ENCODE measurements around the gene CDHR5. TPM values are rescaled to one million over a fixed set of nuclear protein-coding genes. Genes with fewer than 3 reads are reported as not detected.

Gene CDHR5
- total RNA-seq, 2 experiments from 2014 or later, result not detected

- Mint-ChIP-seq H3K27me3 (no peaks in the 10 kb centered on the region), H3K36me3 (ENCODE audit: low read depth) (peaks cover 46% of the 10 kb centered on the region), H3K27ac (no peak overlapping the region), H3K4me3 (no peak overlapping the region), H3K9me3 (no peaks in the 10 kb centered on the region), H3K4me1 (ENCODE audit: low read depth) (peaks cover 27% of the 10 kb centered on the region)
- POLR2A ChIA-PET, result interaction anchor here (1.0 kb wide), 1 partner anchor 42 kb away, joined by 3 read pairs; no protein-coding TSS in a partner anchor
- DNase-seq (no peak), ATAC-seq (no peak)
- intact Hi-C loops (cut with micrococcal nuclease), result no loop called here
- CTCF ChIA-PET, result no interaction called here
- no peak for TF ChIP-seq CTCF (IDR thresholded peaks at IDR 0.05)
Measured at GRCh38 chr11:592501-592900, 32.3 kb downstream of the CDHR5 start.

GRCh38 chr11:590997-591396 lies 33.8 kb downstream of the CDHR5 start:
- no peak for ATAC-seq
- Mint-ChIP-seq H3K9me3 (no peaks in the 10 kb centered on the region), H3K27me3 (no peaks in the 10 kb centered on the region), H3K27ac (no peak overlapping the region), H3K4me1 (ENCODE audit: low read depth) (peaks cover 33% of the 10 kb centered on the region), H3K4me3 (no peak overlapping the region), H3K36me3 (ENCODE audit: low read depth) (peaks cover 50% of the 10 kb centered on the region)
- intact Hi-C loops (cut with micrococcal nuclease), result no loop called here
- ChIA-PET POLR2A (no interaction called here), CTCF (no interaction called here)
- no peak for DNase-seq
- no peak for TF ChIP-seq CTCF (IDR thresholded peaks at IDR 0.05)

DNA sequence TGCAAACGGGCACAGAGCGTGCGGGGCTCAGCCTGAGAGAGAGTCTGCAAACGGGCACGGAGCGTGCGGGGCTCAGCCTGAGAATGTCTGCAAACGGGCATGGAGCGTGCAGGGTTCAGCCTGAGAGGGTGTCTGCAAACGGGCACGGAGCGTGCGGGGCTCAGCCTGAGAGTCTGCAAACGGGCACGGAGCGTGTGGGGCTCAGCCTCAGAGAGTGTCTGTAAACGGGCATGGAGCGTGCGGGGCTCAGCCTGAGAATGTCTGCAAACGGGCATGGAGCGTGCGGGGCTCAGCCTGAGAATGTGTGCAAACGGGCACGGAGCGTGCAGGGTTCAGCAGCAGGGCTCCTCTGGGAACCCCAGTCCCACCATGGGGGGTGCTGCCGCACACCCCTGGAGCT lies 35.0 kb downstream of the CDHR5 start:
- no peak overlapping the region for H3K4me3 Mint-ChIP-seq
- no peak overlapping the region for H3K27ac Mint-ChIP-seq
- H3K36me3 Mint-ChIP-seq (ENCODE audit: low read depth), result peaks cover 47% of the 10 kb centered on the region
- ChIA-PET CTCF (interaction anchor here (1.1 kb wide), 1 partner anchor 206 kb away, joined by 3 read pairs; no protein-coding TSS in a partner anchor), POLR2A (interaction anchor here (1.0 kb wide), 1 partner anchor 14 kb away, joined by 4 read pairs; no protein-coding TSS in a partner anchor)
- intact Hi-C loops (cut with micrococcal nuclease), result no loop called here
- ATAC-seq (no peak), DNase-seq (no peak)
- H3K9me3 Mint-ChIP-seq, result no peaks in the 10 kb centered on the region
- no peak for TF ChIP-seq CTCF (IDR thresholded peaks at IDR 0.05)
- H3K27me3 Mint-ChIP-seq, result no peaks in the 10 kb centered on the region
- H3K4me1 Mint-ChIP-seq (ENCODE audit: low read depth), result peaks cover 30% of the 10 kb centered on the region

- Mint-ChIP-seq H3K9me3 (no peaks in the 10 kb centered on the region), H3K27ac (peak overlapping the region; percentile 99), H3K4me1 (ENCODE audit: low read depth) (peaks cover 30% of the 10 kb centered on the region), H3K36me3 (ENCODE audit: low read depth) (peaks cover 45% of the 10 kb centered on the region), H3K4me3 (peak overlapping the region; percentile 67), H3K27me3 (no peaks in the 10 kb centered on the region)
- DNase-seq (peak; percentile 86), ATAC-seq (peak; percentile 99)
- ChIA-PET CTCF (interaction anchor here (0.9 to 1.8 kb wide), 3 partner anchors 8 to 33 kb away, joined by 3 to 11 read pairs (median 4); no protein-coding TSS in a partner anchor), POLR2A (interaction anchor here (0.9 to 2.1 kb wide), 9 partner anchors 9 to 82 kb away, joined by 3 to 8 read pairs (median 4); partner anchors contain the start of gene PHRF1)
- TF ChIP-seq CTCF (IDR thresholded peaks at IDR 0.05), result no peak
- intact Hi-C loops (cut with micrococcal nuclease), result no loop called here
Measured at GRCh38 chr11:587978-588380, 36.8 kb downstream of the CDHR5 start.

- Mint-ChIP-seq H3K36me3 (ENCODE audit: low read depth) (peaks cover 41% of the 10 kb centered on the region), H3K9me3 (no peaks in the 10 kb centered on the region), H3K4me1 (ENCODE audit: low read depth) (peaks cover 30% of the 10 kb centered on the region), H3K27ac (peak overlapping the region; percentile 99), H3K4me3 (peak overlapping the region; percentile 67), H3K27me3 (no peaks in the 10 kb centered on the region)
- ChIA-PET POLR2A (interaction anchor here (0.7 to 2.1 kb wide), 10 partner anchors 9 to 81 kb away, joined by 3 to 8 read pairs (median 4); partner anchors contain the start of gene PHRF1), CTCF (interaction anchor here (0.9 to 1.8 kb wide), 3 partner anchors 9 to 32 kb away, joined by 3 to 11 read pairs (median 4); no protein-coding TSS in a partner anchor)
- TF ChIP-seq CTCF (IDR thresholded peaks at IDR 0.05), result no peak
- DNase-seq (peak; percentile 50), ATAC-seq (peak; percentile 32)
- intact Hi-C loops (cut with micrococcal nuclease), result no loop called here
Measured at GRCh38 chr11:587546-587945, 37.2 kb downstream of the CDHR5 start.

All from activated CD8-positive, alpha-beta T cell treated with anti-CD3 and anti-CD28 coated beads for 36 hours (primary cell).